Heart right ventricle (tissue), 16 donors: Measurements from ENCODE around the gene SERPING1. TPM values are rescaled to one million over a fixed set of nuclear protein-coding genes. Genes with fewer than 3 reads are reported as not detected.

Source experiments
- ATAC-seq, 8 donors: fragments of 200-7000 bp; cut with Tn5 transposase; one replicate each; pipeline ENCODE4 v1.9.1; 2020; ENCODE audit warnings: mild to moderate bottlenecking in 8 of 8, moderate library complexity in 8 of 8, moderate number of reproducible peaks in 1 of 8
- DNase-seq, 2 donors: peaks; one replicate each; pipeline ENCODE4 v3.0.0-alpha.2; 2020
- H3K27ac ChIP-seq, 10 donors: fragments of 200-600 bp; sonication (generic) in 2 of 10; one replicate each; pipeline versions ENCODE4 v1.5.0 to v1.8.0; 2020 to 2022; ENCODE audit warnings: mild to moderate bottlenecking in 3 of 10
- H3K27me3 ChIP-seq, 7 donors: fragments of 200-600 bp; one replicate each; pipeline ENCODE4 v1.8.0; 2021 to 2022; ENCODE audit warnings: mild to moderate bottlenecking in 2 of 7
- H3K36me3 ChIP-seq, 9 donors: fragments of 200-600 bp; sonication (generic) in 1 of 9; one replicate each; pipeline versions ENCODE4 v1.5.0 to v1.8.0; 2020 to 2022; ENCODE audit warnings: mild to moderate bottlenecking in 2 of 9
- H3K4me1 ChIP-seq, 9 donors: fragments of 200-600 bp; sonication (generic) in 1 of 9; one replicate each; pipeline versions ENCODE4 v1.5.0 to v1.8.0; 2020 to 2022; ENCODE audit warnings: mild to moderate bottlenecking in 4 of 9
- H3K4me3 ChIP-seq, 10 donors: fragments of 200-600 bp; sonication (generic) in 2 of 10; one replicate each; pipeline versions ENCODE4 v1.5.0 to v1.8.0; 2020 to 2022; ENCODE audit warnings: mild to moderate bottlenecking in 7 of 10, moderate library complexity in 2 of 10
- H3K9me3 ChIP-seq, 11 donors: fragments of 200-600 bp in 10 of 11; sonication (generic) in 2 of 11; one replicate each; pipeline versions ENCODE4 v1.5.0 to v1.8.0; 2013 to 2022; ENCODE audit warnings: mild to moderate bottlenecking in 2 of 11, control low read depth in 1 of 11, moderate library complexity in 1 of 11
- CTCF ChIP-seq, 9 donors: fragments of 200-600 bp; sonication (generic) in 2 of 9; IDR thresholded peaks; one replicate each; pipeline versions ENCODE4 v1.5.0 to v1.8.0; 2021 to 2022; ENCODE audit warnings: antibody characterized with exemption in 9 of 9, mild to moderate bottlenecking in 5 of 9, moderate library complexity in 1 of 9
- WGBS, 2 donors: extraction: QIAGEN DNeasy Blood & Tissue Kit; methylation state at CpG; one replicate each; pipeline ENCODE4 v1.1.7; 2013; ENCODE audit warnings: inconsistent platforms in 1 of 2; 5-methylcytosine and 5-hydroxymethylcytosine counted together
- intact Hi-C, 10 donors: fragments of 100-400 bp; cut with DNase I; formaldehyde crosslinking; loops; one replicate each; pipeline versions ENCODE4 v1.11.1 to v1.14.2; 2022
- polyA plus RNA-seq, 2 donors: library from polyadenylated mRNA; stranded (reverse); fragments of 200-250 nt; gene quantifications; one replicate each; pipeline ENCODE4 v1.2.3, GENCODE V29; 2013
- total RNA-seq, 10 donors: library from RNA; stranded (reverse); fragmentation: NEBNext Ultra II Directional in 3 of 10; extraction: Animal tissue kit (Norgen Biotek cat#: 25700) in 3 of 10; gene quantifications; one replicate each; pipeline versions ENCODE4 v1.2.1 to v1.2.4, GENCODE V29; 2021 to 2023
- donor health status: Arrhythmogenic right ventricular cardiomyopathy.
- donor health status: ischemic (EF 13 %, LVEDD 7.1; RV severe dilation, severe dysfunction).
- donor health status: healthy with polysubstance abuse.
- donor health status: DM: no; HTN: yes; CAD: no.
- donor health status: DM: no; HTN: no; CAD: no.
- donor health status: ischemic (EF 25% LVEDD 6.9; RV normal size, moderate dysfunction).
- donor health status: ischemic (EF 25% LVEDD 5.7; RV mildly dilated, moderate dysfunction).
- donor health status: healthy.
- donor health status: DM: yes; HTN: yes; CAD: no.
- donor health status: Ischemic cardiomyopathy.
- donor health status: ischemic (EF 35%, LVEDD 5.7; RV mildly dilated, moderate dysfunction).
- donor health status: nonischemic (EF 11% LVEDD 7.7; RV severe dilation, severe dysfunction).
- donor health status: DM: yes; HTN: yes; CAD: no.
- donor health status: PGD.
- donor health status: ischemic (EF 29% LVEDD 5.4; RV normal size, mild dysfunction).
- donor health status: nonischemic (EF 23%, LVEDD 6.1; RV moderate dilation, normal function).

Gene SERPING1
- total and polyA plus RNA-seq, 12 donors = 39.8 to 197 (median 93.2) TPM

GRCh38 chr11:57567515-57568329 lies 29.8 kb upstream of the SERPING1 start, which contains the start of gene UBE2L6:
Gene UBE2L6 (minus strand): TSS chr11:57567672. CDS start chr11:57567611, 61 bp downstream.
- Histone ChIP-seq H3K27me3 (no peaks in the 10 kb centered on the region), H3K4me1 (peaks cover 0 to 52% (median 12%) of the 10 kb centered on the region in 9 donors), H3K4me3 (peak within 1 kb of the TSS; percentile 23 to 90 (median 80)), H3K27ac (peak within 1 kb of the TSS; percentile 51 to 94 (median 84)), H3K9me3 (no peaks in the 10 kb centered on the region), H3K36me3 (peaks cover 0 to 12% (median 0%) of the 10 kb centered on the region in 9 donors)
- WGBS, 2 donors = 0% methylated on average over 66 to 92 of the region's 92 CpGs
- intact Hi-C loops = loop anchor here in 9 of 10 donors (2.0 to 5.0 kb wide), 9 partner anchors 29 to 945 kb away; partner anchors contain the start of gene SERPING1 (in 1 of the 9)
- peak in 4 of 9 donors; percentile 78 to 89 (median 86) for TF ChIP-seq CTCF (IDR thresholded peaks at IDR 0.05)
- DNase-seq (peak; percentile 50 to 67), ATAC-seq (peak; percentile 75 to 91 (median 85))

- peak in 5 of 9 donors; percentile 85 to 91 (median 87) for TF ChIP-seq CTCF (IDR thresholded peaks at IDR 0.05)
- peaks cover 0 to 47% (median 12%) of the 10 kb centered on the region in 9 donors for H3K4me1 ChIP-seq
- WGBS, 2 donors = 29 to 35% methylated on average over 6 of the region's 6 CpGs
- no peaks in the 10 kb centered on the region for H3K27me3 ChIP-seq
- peak overlapping the region in 9 of 10 donors; percentile 51 to 94 (median 85) for H3K27ac ChIP-seq
- DNase-seq = peak; percentile 85 to 87
- H3K4me3 ChIP-seq = peak overlapping the region; percentile 23 to 90 (median 80)
- ATAC-seq = peak in 6 of 8 donors; percentile 3 to 15 (median 6)
- H3K9me3 ChIP-seq = no peaks in the 10 kb centered on the region
- peaks cover 0 to 12% (median 0%) of the 10 kb centered on the region in 9 donors for H3K36me3 ChIP-seq
- intact Hi-C loops = loop anchor here in 9 of 10 donors (2.0 to 5.0 kb wide), 9 partner anchors 28 to 944 kb away; partner anchors contain the start of gene SERPING1 (in 1 of the 9)
Measured at GRCh38 chr11:57568330-57568766, 29.1 kb upstream of the SERPING1 start.

- no peaks in the 10 kb centered on the region for H3K9me3 ChIP-seq
- 66 to 68% methylated on average over 2 of the region's 2 CpGs for WGBS, 2 donors
- H3K4me1 ChIP-seq = peaks cover 0 to 24% (median 5%) of the 10 kb centered on the region in 9 donors
- intact Hi-C loops = loop anchor here in 1 of 10 donors (2.0 kb wide), 1 partner anchor 69 kb away; no protein-coding TSS in a partner anchor
- DNase-seq (no peak), ATAC-seq (no peak)
- H3K27ac ChIP-seq = no peak overlapping the region
- no peak for TF ChIP-seq CTCF (IDR thresholded peaks at IDR 0.05)
- H3K27me3 ChIP-seq = peaks cover 0 to 13% (median 0%) of the 10 kb centered on the region in 7 donors
- H3K4me3 ChIP-seq = no peak overlapping the region
- H3K36me3 ChIP-seq = no peaks in the 10 kb centered on the region
Measured at GRCh38 chr11:57571606-57572005, 25.9 kb upstream of the SERPING1 start.

- 46 to 57% methylated on average over 4 of the region's 4 CpGs for WGBS, 2 donors
- no peak for DNase-seq
- peaks cover 0 to 13% (median 0%) of the 10 kb centered on the region in 7 donors for H3K27me3 ChIP-seq
- no peaks in the 10 kb centered on the region for H3K9me3 ChIP-seq
- intact Hi-C loops = no loop called here
- no peak for TF ChIP-seq CTCF (IDR thresholded peaks at IDR 0.05)
- no peaks in the 10 kb centered on the region for H3K36me3 ChIP-seq
- no peak overlapping the region for H3K4me3 ChIP-seq
- peaks cover 0 to 10% (median 0%) of the 10 kb centered on the region in 9 donors for H3K4me1 ChIP-seq
- H3K27ac ChIP-seq = no peak overlapping the region
- ATAC-seq = no peak
Measured at GRCh38 chr11:57574061-57574460, 23.4 kb upstream of the SERPING1 start.
